CD4-positive, alpha-beta T cell treated with Interleukin-6 for 4 hours (primary cell): ENCODE data around the gene GLMN.
"Not testable (repeated sequence)": the region's sequence is repeated elsewhere in the genome, so short reads cannot be mapped to it uniquely, and the experiment has no call there.

Experiments used
- DNase-seq: peaks from one replicate; pipeline ENCODE4 v3.0.0-alpha.2; 2020; ENCODE audit warnings: mixed read lengths

GLMN gene

GRCh38 chr1:92291372-92291999 lies 7.3 kb downstream of the GLMN start:
- DNase-seq: peak; percentile 7

- DNase-seq: not testable (repeated sequence)
Measured at GRCh38 chr1:92281411-92281810, 17.4 kb downstream of the GLMN start.

- not testable (repeated sequence) for DNase-seq
Measured at GRCh38 chr1:92279781-92280180, 19.0 kb downstream of the GLMN start.

- DNase-seq: no peak
Measured at GRCh38 chr1:92277105-92277723, 21.6 kb downstream of the GLMN start.

GRCh38 chr1:92276082-92276481 lies 22.7 kb downstream of the GLMN start:
- no peak for DNase-seq

- DNase-seq: no peak
Measured at GRCh38 chr1:92274939-92275338, 23.8 kb downstream of the GLMN start.

GRCh38 chr1:92273039-92273438 lies 25.7 kb downstream of the GLMN start:
- DNase-seq: no peak

- no peak for DNase-seq
Measured at GRCh38 chr1:92262516-92262915, 36.3 kb downstream of the GLMN start.

GRCh38 chr1:92259350-92259749 lies 39.4 kb downstream of the GLMN start:
- DNase-seq: no peak

- not testable (repeated sequence) for DNase-seq
Measured at GRCh38 chr1:92254714-92255113, 44.1 kb downstream of the GLMN start.

- DNase-seq: no peak
Measured at GRCh38 chr1:92244376-92244775, 54.4 kb downstream of the GLMN start.

- no peak for DNase-seq
Measured at GRCh38 chr1:92240034-92240433, 58.8 kb downstream of the GLMN start.

GRCh38 chr1:92230736-92231135 lies 68.1 kb downstream of the GLMN start:
- DNase-seq: no peak

GRCh38 chr1:92228401-92228800 lies 70.4 kb downstream of the GLMN start:
- no peak for DNase-seq

- DNase-seq: no peak
Measured at GRCh38 chr1:92219028-92219427, 79.8 kb downstream of the GLMN start.

- no peak for DNase-seq
Measured at GRCh38 chr1:92218559-92218958, 80.2 kb downstream of the GLMN start.

- DNase-seq: no peak
Measured at GRCh38 chr1:92217721-92218120, 81.1 kb downstream of the GLMN start, which contains the start of gene C1orf146. Gene C1orf146, plus strand, starts transcription at chr1:92217915. Its CDS starts 13,506 bp downstream, at chr1:92231421.

GRCh38 chr1:92211166-92211565 lies 87.6 kb downstream of the GLMN start:
- DNase-seq: no peak

GRCh38 chr1:92210701-92211100 lies 88.1 kb downstream of the GLMN start:
- DNase-seq: no peak

GRCh38 chr1:92203105-92203504 lies 95.7 kb downstream of the GLMN start:
- no peak for DNase-seq

GRCh38 chr1:92201973-92202372 lies 96.8 kb downstream of the GLMN start:
- no peak for DNase-seq
